Glutamatergic neuron (in vitro differentiated cells): ENCODE data around the gene CCDC112. TPM values are rescaled to one million over a fixed set of nuclear protein-coding genes. Genes with fewer than 3 reads are reported as not detected.

ENCODE experiments used
- DNase-seq: peaks from one replicate; pipeline ENCODE4 v3.0.0; 2022
- H3K27ac Mint-ChIP-seq: one replicate; pipeline ENCODE4 v1.8.0; 2020; ENCODE audit warnings: mild to moderate bottlenecking, mixed read lengths, inconsistent platforms; ENCODE audit not compliant: unreplicated experiment
- H3K27me3 Mint-ChIP-seq: one replicate; pipeline ENCODE4 v1.8.0; 2020; ENCODE audit warnings: mild to moderate bottlenecking, moderate library complexity, mixed read lengths, inconsistent platforms; ENCODE audit not compliant: unreplicated experiment
- H3K36me3 Mint-ChIP-seq: one replicate; pipeline ENCODE4 v1.8.0; 2020; ENCODE audit warnings: mild to moderate bottlenecking, mixed read lengths, inconsistent platforms; ENCODE audit not compliant: unreplicated experiment
- H3K4me1 Mint-ChIP-seq: one replicate; pipeline ENCODE4 v1.8.0; 2020; ENCODE audit warnings: mild to moderate bottlenecking, low read depth, mixed read lengths, inconsistent platforms; ENCODE audit not compliant: unreplicated experiment
- H3K4me3 Mint-ChIP-seq: one replicate; pipeline ENCODE4 v1.8.0; 2020; ENCODE audit warnings: mild to moderate bottlenecking, mixed read lengths, inconsistent platforms; ENCODE audit not compliant: unreplicated experiment
- H3K9me3 Mint-ChIP-seq: one replicate; pipeline ENCODE4 v1.8.0; 2020; ENCODE audit warnings: mild to moderate bottlenecking, moderate library complexity, mixed read lengths, inconsistent platforms; ENCODE audit not compliant: unreplicated experiment
- CTCF ChIP-seq: fragments of 200-600 bp; sonication (generic); IDR thresholded peaks from one replicate; pipeline ENCODE4 v1.5.0; 2021; ENCODE audit not compliant: partially characterized antibody, unreplicated experiment
- total RNA-seq: library from RNA; stranded (reverse); fragmentation: NEBNext Ultra II Directional; extraction: Animal tissue kit (Norgen Biotek cat#: 25700); gene quantifications from one replicate; pipeline ENCODE4 v1.2.1, GENCODE V29; 2021; ENCODE audit not compliant: unreplicated experiment

The CCDC112 gene
- total RNA-seq, 1 donor from 2014 or later = 53.7 TPM

GRCh38 chr5:115298811-115299210, 2.4 kb upstream of the CCDC112 start:
- peaks cover under 1% of the 10 kb centered on the region for H3K36me3 Mint-ChIP-seq
- H3K9me3 Mint-ChIP-seq = no peaks in the 10 kb centered on the region
- H3K4me1 Mint-ChIP-seq = peaks cover 3% of the 10 kb centered on the region
- peaks cover 7% of the 10 kb centered on the region for H3K27me3 Mint-ChIP-seq
- no peak overlapping the region for H3K4me3 Mint-ChIP-seq
- TF ChIP-seq CTCF = no peak
- DNase-seq = no peak
- no peak overlapping the region for H3K27ac Mint-ChIP-seq

GRCh38 chr5:115297031-115297430, 577 bp upstream of the CCDC112 start:
- Mint-ChIP-seq H3K27ac (no peak overlapping the region), H3K36me3 (peaks cover 15% of the 10 kb centered on the region), H3K9me3 (peaks cover 4% of the 10 kb centered on the region), H3K27me3 (peaks cover 7% of the 10 kb centered on the region), H3K4me3 (peak overlapping the region; percentile 51), H3K4me1 (peaks cover 3% of the 10 kb centered on the region)
- no peak for DNase-seq
- no peak for TF ChIP-seq CTCF

GRCh38 chr5:115295777-115296123, 704 bp downstream of the CCDC112 start:
- no peak for TF ChIP-seq CTCF
- Mint-ChIP-seq H3K4me1 (peaks cover 3% of the 10 kb centered on the region), H3K9me3 (peaks cover 8% of the 10 kb centered on the region), H3K4me3 (peak overlapping the region; percentile 96), H3K27ac (peak overlapping the region; percentile 97), H3K36me3 (peaks cover 28% of the 10 kb centered on the region), H3K27me3 (peaks cover 7% of the 10 kb centered on the region)
- no peak for DNase-seq

- no peak overlapping the region for H3K4me3 Mint-ChIP-seq
- no peak for DNase-seq
- no peak for TF ChIP-seq CTCF
- peaks cover 3% of the 10 kb centered on the region for H3K4me1 Mint-ChIP-seq
- H3K27ac Mint-ChIP-seq = no peak overlapping the region
- peaks cover 8% of the 10 kb centered on the region for H3K9me3 Mint-ChIP-seq
- peaks cover 4% of the 10 kb centered on the region for H3K27me3 Mint-ChIP-seq
- H3K36me3 Mint-ChIP-seq = peaks cover 40% of the 10 kb centered on the region
Measured at GRCh38 chr5:115291397-115291796, 5.1 kb downstream of the CCDC112 start.

- Mint-ChIP-seq H3K9me3 (peaks cover 8% of the 10 kb centered on the region), H3K27me3 (no peaks in the 10 kb centered on the region), H3K4me1 (peaks cover 10% of the 10 kb centered on the region), H3K4me3 (no peak overlapping the region), H3K36me3 (peaks cover 40% of the 10 kb centered on the region), H3K27ac (no peak overlapping the region)
- no peak for TF ChIP-seq CTCF
- DNase-seq = no peak
Measured at GRCh38 chr5:115289104-115289503, 7.3 kb downstream of the CCDC112 start.
